Stimulated activated CD8-positive, alpha-beta memory T cell treated with anti-CD3 and anti-CD28 coated beads, Interleukin-15, amount 100 ng/mL, for 1 hour (primary cell): ENCODE measurements around the gene ABCC12.

Experiments
- DNase-seq: peaks from one replicate; pipeline ENCODE4 v3.0.0-alpha.2; 2020; ENCODE audit warnings: low read depth

The ABCC12 gene

DNA sequence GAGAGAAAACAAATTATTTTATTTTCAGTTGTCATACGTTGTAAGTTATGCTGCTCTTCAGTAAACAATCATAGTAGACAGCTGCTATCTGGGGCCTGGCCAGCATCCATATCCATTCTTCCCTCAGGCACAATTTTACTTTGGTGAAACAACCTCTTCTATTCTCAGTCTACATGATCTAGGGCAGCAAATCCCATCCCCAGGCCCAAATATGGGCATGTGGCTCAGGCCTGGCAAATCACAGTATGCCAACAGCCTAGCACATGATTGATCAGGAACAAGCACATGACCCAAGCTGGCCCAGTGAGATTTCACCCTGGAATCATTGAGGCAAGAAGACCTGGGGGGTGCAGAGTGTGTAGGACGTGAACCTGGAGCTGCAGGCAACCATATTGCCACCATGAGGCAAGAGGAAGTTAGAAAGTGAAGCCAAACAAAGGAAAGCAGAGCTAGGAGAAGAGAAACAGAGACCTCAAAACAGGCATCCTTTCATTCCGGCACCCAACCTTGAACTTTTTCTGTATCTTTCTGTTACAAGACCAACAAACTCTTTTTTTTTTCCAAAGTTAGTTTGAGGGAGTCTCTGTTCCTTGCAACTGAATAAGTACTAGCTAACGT, 10.3 kb upstream of the ABCC12 start:
- DNase-seq = no peak

GRCh38 chr16:48164907-48165715, 9.3 kb upstream of the ABCC12 start:
- peak; percentile 39 for DNase-seq

GRCh38 chr16:48162839-48163410, 7.1 kb upstream of the ABCC12 start:
- no peak for DNase-seq

- no peak for DNase-seq
Measured at GRCh38 chr16:48161906-48162305, 6.1 kb upstream of the ABCC12 start.

- no peak for DNase-seq
Measured at GRCh38 chr16:48160575-48160974, 4.8 kb upstream of the ABCC12 start.

- DNase-seq = no peak
Measured at GRCh38 chr16:48158296-48158695, 2.5 kb upstream of the ABCC12 start.

DNA sequence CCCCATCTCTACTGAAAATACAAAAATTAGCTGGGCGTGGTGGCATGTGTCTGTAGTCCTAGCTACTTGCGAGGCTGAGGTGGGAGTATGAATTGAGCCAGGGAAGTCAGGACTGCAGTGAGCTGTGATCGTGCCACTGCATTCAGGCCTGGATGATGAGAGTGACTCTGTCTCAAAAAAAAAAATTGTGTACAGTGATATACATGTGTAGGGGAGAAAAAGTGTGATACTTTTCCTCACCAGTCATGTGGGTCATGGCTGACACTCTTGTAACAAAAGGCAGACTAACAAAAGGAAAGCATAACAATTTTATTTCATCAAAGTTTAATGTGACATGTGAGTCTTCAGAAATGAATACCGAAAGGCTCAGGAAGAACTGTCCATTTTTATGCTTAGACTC, 2.0 kb upstream of the ABCC12 start:
- no peak for DNase-seq

- DNase-seq = no peak
Measured at GRCh38 chr16:48157302-48157701, 1.5 kb upstream of the ABCC12 start.

DNA sequence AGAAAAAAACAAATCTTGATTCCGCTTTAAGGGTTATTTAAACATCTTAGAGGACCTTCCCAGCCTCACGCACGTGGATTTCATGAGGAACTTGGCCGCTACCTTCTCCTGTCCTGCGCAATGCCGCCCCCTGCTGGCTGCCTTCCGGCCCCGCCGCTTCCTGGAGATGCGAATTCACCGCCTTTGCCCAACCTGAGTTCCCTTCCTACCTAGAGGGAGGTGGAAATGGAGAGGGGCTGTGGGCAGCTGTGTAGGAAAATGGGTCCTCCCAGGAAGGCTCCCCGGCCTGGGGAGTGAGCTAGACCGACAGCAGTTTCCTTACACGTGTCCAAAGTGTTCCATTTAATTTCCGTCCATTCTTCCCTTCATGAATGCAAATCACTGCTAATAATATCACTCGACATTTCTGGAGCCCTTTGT, 1.0 kb upstream of the ABCC12 start:
- DNase-seq = peak; percentile 70

- no peak for DNase-seq
Measured at GRCh38 chr16:48153774-48154173, 2.0 kb downstream of the ABCC12 start.

- no peak for DNase-seq
Measured at GRCh38 chr16:48152226-48152625, 3.6 kb downstream of the ABCC12 start.

DNA sequence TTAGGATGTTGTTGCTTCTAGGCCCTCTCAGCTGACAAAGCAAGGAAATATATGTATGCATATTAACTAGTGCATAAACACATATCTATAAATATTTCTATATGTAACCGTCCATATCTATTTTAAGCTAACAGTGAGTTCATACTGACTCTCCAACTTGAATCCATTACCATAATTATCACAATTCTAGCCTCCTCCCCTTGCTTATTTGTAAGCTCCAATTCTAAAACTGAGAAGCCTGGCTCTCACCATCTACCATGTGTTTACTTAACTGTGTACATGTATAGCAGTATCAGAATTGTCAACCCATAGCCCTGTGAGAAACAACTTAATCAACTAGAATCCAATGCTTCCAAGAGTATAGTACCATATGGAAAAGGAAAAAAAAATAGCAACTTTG, 5.1 kb downstream of the ABCC12 start:
- no peak for DNase-seq

DNA sequence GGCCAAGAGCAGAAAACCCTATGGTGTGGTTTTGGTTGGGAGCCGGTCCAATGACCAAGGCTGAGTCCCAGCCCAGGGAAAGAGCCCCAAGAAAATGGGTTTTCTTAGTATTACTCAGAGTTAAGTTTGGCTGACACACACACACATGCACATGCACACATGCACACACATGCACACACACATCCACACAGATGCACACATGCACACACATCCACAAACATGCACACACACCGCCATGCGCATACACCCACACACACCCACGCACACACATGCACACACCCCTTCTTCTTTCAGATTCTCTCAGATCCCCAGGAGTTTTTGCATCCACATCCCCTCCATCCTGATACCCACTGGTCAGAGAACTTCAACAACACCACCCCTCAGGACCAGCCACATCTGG, 9.1 kb downstream of the ABCC12 start:
- DNase-seq = no peak

- DNase-seq = no peak
Measured at GRCh38 chr16:48146131-48146530, 9.7 kb downstream of the ABCC12 start.

DNA sequence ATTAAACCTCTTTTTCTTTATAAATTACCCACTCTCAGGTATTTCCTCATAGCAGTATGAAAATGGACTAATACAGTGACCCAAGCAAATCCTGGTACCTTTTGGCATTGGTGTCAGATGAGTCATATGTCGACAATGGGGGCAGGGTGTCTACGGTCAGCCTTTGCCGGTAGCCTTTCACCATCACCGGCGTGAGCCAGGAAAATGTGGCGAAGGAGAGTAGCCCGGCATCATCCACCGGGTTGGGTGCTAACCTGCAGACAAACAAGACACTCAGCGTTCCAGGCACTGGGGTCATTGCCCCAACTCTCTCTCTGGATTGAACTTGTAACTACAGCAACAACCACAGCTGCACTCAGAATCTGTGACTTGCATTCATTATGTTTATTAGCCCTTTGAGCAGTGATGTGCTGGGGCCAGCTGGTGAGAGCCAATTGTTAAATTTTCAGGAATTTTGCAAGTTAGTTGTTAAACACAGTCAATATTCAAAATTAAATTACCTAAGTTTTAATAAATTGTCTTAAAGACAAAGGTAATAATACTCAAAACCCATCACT, 11.9 kb downstream of the ABCC12 start:
- no peak for DNase-seq

- no peak for DNase-seq
Measured at GRCh38 chr16:48140821-48141220, 15.0 kb downstream of the ABCC12 start.

DNA sequence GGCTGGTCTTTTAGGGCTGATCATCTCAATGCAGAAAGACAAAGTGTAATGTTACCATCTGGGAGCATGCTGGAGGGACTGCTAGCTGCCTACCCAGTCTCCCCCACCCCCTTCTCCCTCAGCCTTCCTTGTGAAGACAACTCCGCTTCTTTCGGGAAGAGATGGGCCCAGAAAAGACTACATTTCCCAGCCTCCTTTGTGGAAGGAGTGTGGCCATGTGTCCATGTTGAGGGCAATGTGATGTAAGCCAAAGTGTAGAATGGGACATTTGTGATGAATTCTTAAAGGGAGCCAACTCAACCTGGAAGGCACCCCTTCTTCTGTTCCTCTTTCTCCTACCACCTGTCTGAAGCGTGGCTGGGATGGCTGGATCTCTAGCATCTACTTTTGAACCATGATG, 16.3 kb downstream of the ABCC12 start:
- DNase-seq = no peak

DNA sequence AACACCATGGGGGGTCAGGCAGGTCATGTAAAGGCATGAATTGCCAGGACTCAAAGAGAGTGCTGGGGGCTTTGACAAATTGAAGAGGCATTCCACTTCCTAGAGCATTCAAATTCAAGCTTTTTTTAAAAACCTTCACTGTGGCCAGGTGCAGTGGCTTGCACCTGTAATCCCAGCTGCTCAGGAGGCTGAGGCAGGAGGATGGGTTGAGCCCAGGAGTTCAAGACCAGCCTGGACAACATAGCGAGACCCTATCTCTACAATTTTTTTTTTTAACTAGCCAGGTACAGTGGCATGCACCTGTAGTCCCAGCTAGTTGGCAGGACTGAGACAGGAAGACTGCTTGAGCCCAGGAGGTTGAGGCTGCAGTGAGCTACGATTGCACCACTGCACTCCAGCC, 17.2 kb downstream of the ABCC12 start:
- no peak for DNase-seq

GRCh38 chr16:48137822-48138221, 18.0 kb downstream of the ABCC12 start:
- no peak for DNase-seq

DNA sequence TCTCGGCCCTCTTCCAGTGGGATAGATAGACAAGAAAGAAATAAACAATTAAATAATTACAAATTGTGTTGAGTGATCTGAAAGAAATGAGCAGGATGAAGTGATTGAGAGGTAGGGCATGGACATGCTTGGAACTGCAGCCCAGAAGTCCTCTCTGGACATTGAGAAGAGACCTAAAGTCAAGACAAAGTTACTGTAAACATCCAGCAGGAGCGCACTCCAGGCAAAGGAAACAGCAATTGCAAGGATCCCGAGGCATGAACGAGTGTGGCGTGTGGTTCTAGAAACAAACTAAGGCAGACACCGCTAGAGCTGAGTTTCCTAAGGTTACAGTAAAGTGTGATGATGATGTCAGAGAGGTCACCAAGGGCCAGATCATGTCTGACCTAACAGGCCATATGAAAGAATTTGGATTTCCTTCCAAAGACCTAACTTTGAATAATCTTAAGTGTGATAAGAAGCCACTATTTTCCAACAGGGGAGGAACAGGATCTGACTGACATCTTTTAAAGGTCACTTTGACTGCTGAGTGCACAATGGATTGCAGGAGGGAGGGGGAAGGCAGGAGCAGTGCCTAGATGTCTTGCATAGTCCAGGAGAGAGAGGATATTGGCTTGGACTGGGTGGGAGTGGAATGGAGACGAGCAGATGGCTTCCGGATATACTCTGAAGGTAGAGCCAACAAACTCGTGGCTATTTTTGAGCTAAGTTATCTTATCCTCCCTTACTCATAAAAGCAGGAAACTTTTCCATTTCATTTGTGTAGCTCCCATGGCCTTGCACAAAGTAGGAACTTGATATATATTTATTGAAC, 19.0 kb downstream of the ABCC12 start:
- DNase-seq = no peak

GRCh38 chr16:48133455-48134211, 22.2 kb downstream of the ABCC12 start:
- DNase-seq = no peak

DNA sequence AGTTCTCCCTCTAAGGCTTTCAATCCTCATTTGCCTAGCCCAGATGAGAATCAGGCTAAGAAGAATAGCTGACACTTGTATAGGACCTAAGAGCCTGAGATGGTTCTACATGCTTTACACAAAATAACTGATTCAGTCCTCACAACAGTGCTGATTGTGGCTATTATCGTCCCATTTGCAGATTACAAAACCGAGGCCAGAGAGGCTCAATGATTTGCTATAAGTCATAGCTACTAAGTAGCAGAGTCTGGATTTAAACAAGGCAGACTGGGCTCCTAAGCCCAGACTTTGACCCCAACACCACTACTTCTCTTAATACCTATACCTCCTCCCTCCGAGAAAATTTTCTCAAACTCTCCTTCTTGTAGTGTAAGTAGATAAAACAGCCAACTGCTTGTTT, 23.1 kb downstream of the ABCC12 start:
- no peak for DNase-seq
